Smooth muscle cell (in vitro differentiated cells): ENCODE measurements around the gene IGF2. TPM values are rescaled to one million over a fixed set of nuclear protein-coding genes. Genes with fewer than 3 reads are reported as not detected.

Source experiments
- DNase-seq: peaks from one replicate; lab custom pipeline; 2025; ENCODE audit not compliant: unreplicated experiment; lab: John Stamatoyannopoulos, UW
- H2AFZ ChIP-seq: fragments of 200-600 bp; sonication (generic); 2 replicates; pipeline ENCODE4 v1.6.0; 2016; ENCODE audit warnings: antibody characterized with exemption, low read depth, mild to moderate bottlenecking
- H3F3A ChIP-seq: fragments of 200-600 bp; sonication (generic); 2 replicates; pipeline ENCODE4 v1.6.0; 2017; ENCODE audit warnings: antibody characterized with exemption, low read depth
- H3K27ac ChIP-seq: fragments of 200-600 bp; sonication (generic); 2 replicates; pipeline ENCODE4 v1.5.1; 2016; ENCODE audit warnings: low read depth, mild to moderate bottlenecking
- H3K27me3 ChIP-seq: fragments of 200-600 bp; sonication (generic); 2 replicates; pipeline ENCODE4 v1.6.1; 2016; ENCODE audit warnings: low read depth, mild to moderate bottlenecking
- H3K36me3 ChIP-seq: fragments of 200-600 bp; sonication (generic); 2 replicates; pipeline ENCODE4 v1.5.1; 2016; ENCODE audit warnings: low read depth
- H3K4me1 ChIP-seq: fragments of 200-600 bp; sonication (generic); 2 replicates; pipeline ENCODE4 v1.5.1; 2016; ENCODE audit warnings: low read depth
- H3K4me2 ChIP-seq: fragments of 200-600 bp; sonication (generic); 2 replicates; pipeline ENCODE4 v1.6.0; 2016; ENCODE audit warnings: mild to moderate bottlenecking
- H3K4me3 ChIP-seq: fragments of 200-600 bp; sonication (generic); 2 replicates; pipeline ENCODE4 v1.5.1; 2016; ENCODE audit warnings: mild to moderate bottlenecking
- H3K79me2 ChIP-seq: fragments of 200-600 bp; sonication (generic); 2 replicates; pipeline ENCODE4 v1.6.0; 2016; ENCODE audit warnings: low read depth, mild to moderate bottlenecking
- H3K9ac ChIP-seq: fragments of 200-600 bp; sonication (generic); 2 replicates; pipeline ENCODE4 v1.6.0; 2016; ENCODE audit warnings: low read depth
- H3K9me3 ChIP-seq: fragments of 200-600 bp; sonication (generic); replicated peaks from 2 replicates; pipeline ENCODE4 v1.5.1; 2016; ENCODE audit warnings: low read depth
- H4K20me1 ChIP-seq: fragments of 200-600 bp; sonication (generic); 2 replicates; pipeline ENCODE4 v1.6.0; 2016; ENCODE audit warnings: low read depth
- WGBS: methylation state at CpG from one replicate; pipeline ENCODE4 v1.1.7; 2016; ENCODE audit warnings: low lambda C conversion rate; 5-methylcytosine and 5-hydroxymethylcytosine counted together
- polyA plus RNA-seq: library from polyadenylated mRNA; unstranded; fragments of >200 nt; fragmentation: Nextera tagmentation; extraction: Ambion mirVana; gene quantifications from 2 replicates; pipeline ENCODE4 v1.2.1, GENCODE V29; 2016
- total RNA-seq: library from RNA; depleted of rRNA; stranded (reverse); fragments of >200 nt; gene quantifications from 2 replicates; pipeline ENCODE4 v1.2.3, GENCODE V29; 2014
- TF ChIP-seq, protein P1 (sequence below): fragments of 200-600 bp; sonication (generic); IDR thresholded peaks from 2 replicates; pipeline ENCODE4 v1.5.1; 2017; ENCODE audit warnings: borderline replicate concordance, mild to moderate bottlenecking, antibody characterized with exemption; ENCODE audit not compliant: insufficient read depth, poor library complexity, severe bottlenecking

IGF2 gene
- total and polyA plus RNA-seq, 2 experiments from 2014 or later = 2,086 to 3,877 TPM

DNA sequence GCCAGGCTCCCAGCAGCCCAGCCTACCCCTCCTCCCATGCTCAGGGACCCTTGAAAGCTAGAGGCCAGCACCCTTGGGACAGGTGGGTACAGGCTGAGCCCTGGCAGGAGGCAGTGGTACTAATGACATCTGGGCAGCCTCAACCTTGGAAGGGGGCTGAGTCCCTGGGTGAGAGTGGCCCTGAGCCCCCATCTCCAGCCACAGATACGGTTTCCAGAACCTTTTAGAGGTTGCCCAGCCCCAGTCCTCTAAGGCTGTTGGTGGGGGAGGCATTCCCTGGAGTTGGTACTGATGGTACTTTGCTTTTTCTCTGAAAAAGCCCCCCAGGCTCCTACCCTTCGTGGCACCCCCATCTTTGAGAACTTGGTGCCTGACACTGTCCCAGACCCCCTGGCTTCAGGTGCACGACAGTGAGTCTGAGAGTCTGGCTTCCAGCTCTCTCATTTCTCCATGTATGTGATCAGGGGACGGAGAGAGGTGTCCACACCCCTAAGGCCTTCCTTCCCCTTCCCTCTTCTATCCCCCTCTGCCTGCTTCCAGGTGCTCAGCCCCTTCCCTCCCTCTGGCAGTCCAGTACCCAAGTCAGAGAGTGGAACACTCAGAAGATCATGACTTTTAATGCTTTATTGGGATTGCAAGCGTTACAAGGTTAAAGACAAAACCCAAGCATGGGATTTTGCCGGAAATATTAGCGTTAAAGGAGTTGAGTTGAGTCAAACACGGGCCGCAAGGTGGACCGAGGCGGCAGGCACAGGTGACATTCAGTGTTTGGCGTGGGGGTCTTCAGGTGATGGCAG is 10.5 kb downstream of the IGF2 start:
- H3K4me2 ChIP-seq = no peak overlapping the region
- no peaks in the 10 kb centered on the region for H3K36me3 ChIP-seq
- no peak overlapping the region for H3K4me3 ChIP-seq
- TF ChIP-seq, protein P1, sequence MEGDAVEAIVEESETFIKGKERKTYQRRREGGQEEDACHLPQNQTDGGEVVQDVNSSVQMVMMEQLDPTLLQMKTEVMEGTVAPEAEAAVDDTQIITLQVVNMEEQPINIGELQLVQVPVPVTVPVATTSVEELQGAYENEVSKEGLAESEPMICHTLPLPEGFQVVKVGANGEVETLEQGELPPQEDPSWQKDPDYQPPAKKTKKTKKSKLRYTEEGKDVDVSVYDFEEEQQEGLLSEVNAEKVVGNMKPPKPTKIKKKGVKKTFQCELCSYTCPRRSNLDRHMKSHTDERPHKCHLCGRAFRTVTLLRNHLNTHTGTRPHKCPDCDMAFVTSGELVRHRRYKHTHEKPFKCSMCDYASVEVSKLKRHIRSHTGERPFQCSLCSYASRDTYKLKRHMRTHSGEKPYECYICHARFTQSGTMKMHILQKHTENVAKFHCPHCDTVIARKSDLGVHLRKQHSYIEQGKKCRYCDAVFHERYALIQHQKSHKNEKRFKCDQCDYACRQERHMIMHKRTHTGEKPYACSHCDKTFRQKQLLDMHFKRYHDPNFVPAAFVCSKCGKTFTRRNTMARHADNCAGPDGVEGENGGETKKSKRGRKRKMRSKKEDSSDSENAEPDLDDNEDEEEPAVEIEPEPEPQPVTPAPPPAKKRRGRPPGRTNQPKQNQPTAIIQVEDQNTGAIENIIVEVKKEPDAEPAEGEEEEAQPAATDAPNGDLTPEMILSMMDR = no peak
- no peak for DNase-seq
- peak overlapping the region; percentile 33 for H3K27ac ChIP-seq
- peaks cover 47% of the 10 kb centered on the region for H3F3A ChIP-seq
- no peaks in the 10 kb centered on the region for H3K9me3 ChIP-seq
- H2AFZ ChIP-seq = no peak overlapping the region
- H3K79me2 ChIP-seq = peaks cover 3% of the 10 kb centered on the region
- H3K27me3 ChIP-seq = no peaks in the 10 kb centered on the region
- H4K20me1 ChIP-seq = peaks cover 60% of the 10 kb centered on the region
- no peaks in the 10 kb centered on the region for H3K4me1 ChIP-seq
- WGBS = 72% methylated on average over 12 of the region's 12 CpGs
- no peak overlapping the region for H3K9ac ChIP-seq

DNA sequence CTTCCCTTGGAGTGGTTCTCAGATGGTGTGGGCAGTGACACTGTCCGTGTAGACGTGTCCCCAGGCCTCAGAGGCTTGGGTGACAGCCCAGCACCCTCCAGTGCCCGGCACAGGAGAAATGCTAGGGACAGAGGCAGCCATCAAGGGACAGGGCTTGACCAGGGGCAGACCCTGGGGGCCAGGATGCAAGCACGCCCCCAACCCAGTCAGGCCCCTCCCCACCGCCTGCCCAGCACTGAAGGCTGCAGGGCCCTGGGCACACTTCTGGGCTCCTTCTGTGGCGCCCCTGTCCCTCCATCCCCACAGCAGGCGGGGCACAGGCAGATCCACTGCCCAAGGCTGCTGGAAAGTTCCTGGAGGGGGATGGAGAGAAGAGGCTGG is 11.1 kb downstream of the IGF2 start:
- H3K4me1 ChIP-seq = no peaks in the 10 kb centered on the region
- H4K20me1 ChIP-seq = peaks cover 54% of the 10 kb centered on the region
- WGBS = 31% methylated on average over 7 of the region's 7 CpGs
- H3K4me3 ChIP-seq = no peak overlapping the region
- TF ChIP-seq, protein P1 = no peak
- no peak overlapping the region for H3K4me2 ChIP-seq
- H3K36me3 ChIP-seq = no peaks in the 10 kb centered on the region
- peaks cover 41% of the 10 kb centered on the region for H3F3A ChIP-seq
- no peaks in the 10 kb centered on the region for H3K27me3 ChIP-seq
- H3K27ac ChIP-seq = peak overlapping the region; percentile 33
- H3K79me2 ChIP-seq = no peaks in the 10 kb centered on the region
- H3K9me3 ChIP-seq = no peaks in the 10 kb centered on the region
- H3K9ac ChIP-seq = no peak overlapping the region
- DNase-seq = no peak
- H2AFZ ChIP-seq = no peak overlapping the region

DNA sequence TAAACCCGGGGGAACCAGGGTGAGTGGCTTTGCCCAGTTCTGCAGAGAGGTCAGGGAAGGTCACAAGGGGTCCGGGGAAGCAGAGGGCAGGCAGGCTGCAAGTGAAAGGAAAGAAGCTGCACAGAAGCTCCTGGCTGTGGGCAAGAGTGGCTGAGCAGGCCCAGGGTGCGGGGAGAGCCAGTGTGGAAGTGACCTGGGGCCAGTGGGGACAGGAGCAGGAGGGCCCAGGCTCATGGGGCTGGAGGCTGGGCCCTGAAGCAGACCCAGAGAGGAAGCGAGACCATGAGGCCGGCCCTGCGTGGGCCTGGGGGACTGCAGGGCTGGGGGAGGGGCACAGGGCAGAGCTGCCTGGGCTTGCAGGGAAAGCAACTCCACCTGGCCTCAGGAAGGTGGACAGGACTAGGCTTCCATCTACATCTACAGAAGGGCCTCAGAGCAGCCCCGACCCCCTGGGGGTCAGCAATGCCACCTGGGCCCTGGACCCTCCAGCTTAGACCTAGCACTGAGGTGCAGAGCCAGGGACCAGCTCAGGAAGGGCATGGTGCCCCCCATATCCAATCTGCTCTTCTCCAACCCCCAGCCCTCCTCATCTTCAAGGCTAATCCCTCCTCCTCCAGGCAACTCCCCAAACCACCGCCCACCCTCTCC is 11.6 kb downstream of the IGF2 start:
- no peaks in the 10 kb centered on the region for H3K27me3 ChIP-seq
- no peak overlapping the region for H3K9ac ChIP-seq
- no peak overlapping the region for H3K4me3 ChIP-seq
- WGBS = 41% methylated on average over 7 of the region's 8 CpGs
- peaks cover under 1% of the 10 kb centered on the region for H3K4me1 ChIP-seq
- no peaks in the 10 kb centered on the region for H3K9me3 ChIP-seq
- peak overlapping the region; percentile 33 for H3K27ac ChIP-seq
- H3K36me3 ChIP-seq = no peaks in the 10 kb centered on the region
- H3K4me2 ChIP-seq = no peak overlapping the region
- H2AFZ ChIP-seq = no peak overlapping the region
- no peak for DNase-seq
- no peaks in the 10 kb centered on the region for H3K79me2 ChIP-seq
- peaks cover 37% of the 10 kb centered on the region for H3F3A ChIP-seq
- TF ChIP-seq, protein P1 = no peak
- H4K20me1 ChIP-seq = peaks cover 49% of the 10 kb centered on the region
